ENCODE data around the gene SERP1.

Gene SERP1

GRCh38 chr3:150527464-150528255 lies 18.6 kb downstream of the SERP1 start:
- DNase-seq (ENCODE audit: low read depth), result no peak
- no peak for TF ChIP-seq CTCF (IDR thresholded peaks at IDR 0.05; ENCODE audit: low read depth, low read length, missing control alignments)
- H3K4me3 ChIP-seq (ENCODE audit: low read depth, low read length), result no peak overlapping the region

- TF ChIP-seq CTCF (IDR thresholded peaks at IDR 0.05; ENCODE audit: low read depth, low read length, missing control alignments), result no peak
- DNase-seq (ENCODE audit: low read depth), result no peak
- no peak overlapping the region for H3K4me3 ChIP-seq (ENCODE audit: low read depth, low read length)
Observed at GRCh38 chr3:150523538-150523937, 22.8 kb downstream of the SERP1 start.

- DNase-seq (ENCODE audit: low read depth), result no peak
- no peak for TF ChIP-seq CTCF (IDR thresholded peaks at IDR 0.05; ENCODE audit: low read depth, low read length, missing control alignments)
- H3K4me3 ChIP-seq (ENCODE audit: low read depth, low read length), result no peak overlapping the region
Observed at GRCh38 chr3:150521463-150521862, 24.8 kb downstream of the SERP1 start.

- no peak overlapping the region for H3K4me3 ChIP-seq (ENCODE audit: low read depth, low read length)
- TF ChIP-seq CTCF (IDR thresholded peaks at IDR 0.05; ENCODE audit: low read depth, low read length, missing control alignments), result no peak
- DNase-seq (ENCODE audit: low read depth), result no peak
Observed at GRCh38 chr3:150520408-150520807, 25.9 kb downstream of the SERP1 start.

GRCh38 chr3:150519026-150519425 lies 27.3 kb downstream of the SERP1 start:
- H3K4me3 ChIP-seq (ENCODE audit: low read depth, low read length), result no peak overlapping the region
- DNase-seq (ENCODE audit: low read depth), result no peak
- no peak for TF ChIP-seq CTCF (IDR thresholded peaks at IDR 0.05; ENCODE audit: low read depth, low read length, missing control alignments)

GRCh38 chr3:150515210-150515609 lies 31.1 kb downstream of the SERP1 start:
- no peak overlapping the region for H3K4me3 ChIP-seq (ENCODE audit: low read depth, low read length)
- no peak for TF ChIP-seq CTCF (IDR thresholded peaks at IDR 0.05; ENCODE audit: low read depth, low read length, missing control alignments)
- DNase-seq (ENCODE audit: low read depth), result no peak
